K562 (cell line): ENCODE measurements around the gene NCBP2. TPM values are rescaled to one million over a fixed set of nuclear protein-coding genes. Genes with fewer than 3 reads are reported as not detected.

Source experiments
- CBX1 ChIP-seq: sonication (generic); IDR thresholded peaks from 2 replicates; pipeline ENCODE4 v1.6.1; 2016; ENCODE audit warnings: antibody characterized with exemption, low read depth, mild to moderate bottlenecking
- CHD1 ChIP-seq: fragments of 200-600 bp; sonication (generic); IDR thresholded peaks from one replicate; pipeline ENCODE4 v1.6.1; 2012; ENCODE audit warnings: mild to moderate bottlenecking, moderate library complexity, low read length, inconsistent platforms
- ELF4 ChIP-seq: fragments of 450-650 bp; formaldehyde crosslinking; IDR thresholded peaks from 2 replicates; pipeline ENCODE4 v1.4.0; 2022; ENCODE audit warnings: missing genetic modification characterization
- GATA2 ChIP-seq: sonication (generic); formaldehyde crosslinking; IDR thresholded peaks from 2 replicates; pipeline ENCODE4 v1.4.0; 2020; ENCODE audit warnings: mild to moderate bottlenecking, missing genetic modification reagents
- HIVEP1 ChIP-seq: fragments of 250-450 bp; sonication (Bioruptor Pico); IDR thresholded peaks from 2 replicates; pipeline ENCODE4 v1.4.0; 2020; ENCODE audit warnings: mild to moderate bottlenecking
- KLF10 ChIP-seq: fragments of 250-450 bp; sonication (Bioruptor Pico); IDR thresholded peaks from 2 replicates; pipeline ENCODE4 v1.6.1; 2021; ENCODE audit warnings: matching md5 sums
- MECOM ChIP-seq: fragments of 250-450 bp; sonication (Bioruptor Pico); IDR thresholded peaks from 2 replicates; pipeline ENCODE4 v1.8.0; 2022; ENCODE audit warnings: inconsistent platforms
- PTRF ChIP-seq: fragments of 450-650 bp; IDR thresholded peaks from 2 replicates; pipeline ENCODE4 v1.6.1; 2016; ENCODE audit warnings: mild to moderate bottlenecking, missing genetic modification characterization, missing compliant biosample characterization
- RBFOX2 ChIP-seq: fragments of 200-400 bp; formaldehyde crosslinking; IDR thresholded peaks from 2 replicates; pipeline ENCODE4 v1.6.1; 2017; ENCODE audit warnings: low read depth, mild to moderate bottlenecking, low read length, moderate library complexity
- ZFP30 ChIP-seq: fragments of 250-450 bp; sonication (Bioruptor Pico); IDR thresholded peaks from 2 replicates; pipeline ENCODE4 v1.8.0; 2022; ENCODE audit warnings: moderate library complexity, mild to moderate bottlenecking, inconsistent platforms, borderline replicate concordance
- ZNF165 ChIP-seq: fragments of 250-450 bp; sonication (Bioruptor Pico); IDR thresholded peaks from 2 replicates; pipeline ENCODE4 v1.4.0; 2020; ENCODE audit warnings: borderline replicate concordance
- ZNF311 ChIP-seq: fragments of 250-450 bp; sonication (Bioruptor Pico); IDR thresholded peaks from 2 replicates; pipeline ENCODE4 v1.4.0; 2020; ENCODE audit warnings: mild to moderate bottlenecking, moderate library complexity
- ZNF586 ChIP-seq: fragments of 450-650 bp; formaldehyde crosslinking; conservative IDR thresholded peaks from 2 replicates; pipeline ENCODE4 v1.4.0; 2020; ENCODE audit warnings: mild to moderate bottlenecking, moderate library complexity
- ZNF79 ChIP-seq: fragments of 250-450 bp; sonication (Bioruptor Pico); IDR thresholded peaks from 2 replicates; pipeline ENCODE4 v1.4.0; 2020; ENCODE audit warnings: low read depth, mild to moderate bottlenecking, moderate library complexity
- polyA plus RNA-seq, 8 experiments: library from polyadenylated mRNA; depleted of rRNA in 4 of 8; stranded (reverse) in 5 of 8; unstranded in 3 of 8; fragments of >200 nt; fragmentation: Nextera tagmentation in 2 of 8; fragmentation: Illumina TruSeq in 1 of 8; extraction: Ambion mirVana in 2 of 8; extraction: Trizol in 1 of 8; gene quantifications; 2 replicates each; pipeline versions ENCODE4 v1.2.1 to v1.2.3, GENCODE V29; 2011 to 2014; ENCODE audit warnings: inconsistent platforms in 1 of 8, missing spikeins in 1 of 8
- total RNA-seq, 7 experiments: library from RNA; depleted of rRNA in 6 of 7; stranded (reverse); fragments of >200 nt in 6 of 7; fragmentation: Illumina TruSeq in 2 of 7; extraction: Trizol in 2 of 7; gene quantifications; 2 replicates each; pipeline versions ENCODE4 v1.2.1 to v1.2.3, GENCODE V29; 2011 to 2021; ENCODE audit warnings: low replicate concordance in 1 of 7
- TF ChIP-seq, protein P1 (sequence below): sonication (generic); formaldehyde crosslinking; IDR thresholded peaks from 2 replicates; pipeline ENCODE4 v1.8.0; 2022; ENCODE audit warnings: mild to moderate bottlenecking, missing genetic modification reagents
- TF ChIP-seq, protein P2 (sequence below): fragments of 450-650 bp; formaldehyde crosslinking; IDR thresholded peaks from 2 replicates; pipeline ENCODE4 v1.4.0; 2022; ENCODE audit warnings: missing genetic modification characterization
- TF ChIP-seq, protein P3 (sequence below): fragments of 450-650 bp; formaldehyde crosslinking; IDR thresholded peaks from 2 replicates; pipeline ENCODE4 v1.4.0; 2022; ENCODE audit warnings: missing genetic modification characterization

Gene NCBP2
- total and polyA plus RNA-seq, 9 of the 15 experiments (the other 6 are each of a cell fraction or from before 2014, with no cell fraction given) = 56.4 to 102 (median 82.3) TPM

DNA sequence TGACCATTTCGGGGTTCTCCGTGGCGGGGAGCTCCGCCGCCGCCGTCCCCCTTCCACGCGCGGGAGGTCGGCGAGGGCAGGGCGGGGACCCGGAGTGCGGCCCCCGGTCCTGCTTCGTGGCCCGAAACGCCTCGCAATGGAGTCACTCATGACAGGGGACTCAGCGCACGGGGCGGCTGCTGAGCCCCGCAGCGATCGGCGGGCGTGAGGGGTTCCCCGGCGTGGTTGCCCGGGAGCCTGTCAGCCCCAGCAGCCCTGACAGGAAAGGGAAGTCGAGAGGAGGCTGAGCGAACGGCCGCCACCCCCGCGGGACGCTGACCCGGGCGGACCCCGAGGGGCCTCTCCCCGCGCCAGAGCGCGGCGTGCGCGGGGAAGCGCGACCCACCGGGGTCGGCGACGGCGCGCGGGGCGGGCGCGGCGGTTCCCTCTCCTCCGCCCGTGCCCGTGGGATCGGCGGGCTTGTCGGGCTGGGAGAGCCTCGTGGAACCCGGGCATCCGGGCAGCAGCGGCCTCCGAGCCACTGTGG, 26.9 kb upstream of the NCBP2 start (continued):
- TF ChIP-seq, protein P1, sequence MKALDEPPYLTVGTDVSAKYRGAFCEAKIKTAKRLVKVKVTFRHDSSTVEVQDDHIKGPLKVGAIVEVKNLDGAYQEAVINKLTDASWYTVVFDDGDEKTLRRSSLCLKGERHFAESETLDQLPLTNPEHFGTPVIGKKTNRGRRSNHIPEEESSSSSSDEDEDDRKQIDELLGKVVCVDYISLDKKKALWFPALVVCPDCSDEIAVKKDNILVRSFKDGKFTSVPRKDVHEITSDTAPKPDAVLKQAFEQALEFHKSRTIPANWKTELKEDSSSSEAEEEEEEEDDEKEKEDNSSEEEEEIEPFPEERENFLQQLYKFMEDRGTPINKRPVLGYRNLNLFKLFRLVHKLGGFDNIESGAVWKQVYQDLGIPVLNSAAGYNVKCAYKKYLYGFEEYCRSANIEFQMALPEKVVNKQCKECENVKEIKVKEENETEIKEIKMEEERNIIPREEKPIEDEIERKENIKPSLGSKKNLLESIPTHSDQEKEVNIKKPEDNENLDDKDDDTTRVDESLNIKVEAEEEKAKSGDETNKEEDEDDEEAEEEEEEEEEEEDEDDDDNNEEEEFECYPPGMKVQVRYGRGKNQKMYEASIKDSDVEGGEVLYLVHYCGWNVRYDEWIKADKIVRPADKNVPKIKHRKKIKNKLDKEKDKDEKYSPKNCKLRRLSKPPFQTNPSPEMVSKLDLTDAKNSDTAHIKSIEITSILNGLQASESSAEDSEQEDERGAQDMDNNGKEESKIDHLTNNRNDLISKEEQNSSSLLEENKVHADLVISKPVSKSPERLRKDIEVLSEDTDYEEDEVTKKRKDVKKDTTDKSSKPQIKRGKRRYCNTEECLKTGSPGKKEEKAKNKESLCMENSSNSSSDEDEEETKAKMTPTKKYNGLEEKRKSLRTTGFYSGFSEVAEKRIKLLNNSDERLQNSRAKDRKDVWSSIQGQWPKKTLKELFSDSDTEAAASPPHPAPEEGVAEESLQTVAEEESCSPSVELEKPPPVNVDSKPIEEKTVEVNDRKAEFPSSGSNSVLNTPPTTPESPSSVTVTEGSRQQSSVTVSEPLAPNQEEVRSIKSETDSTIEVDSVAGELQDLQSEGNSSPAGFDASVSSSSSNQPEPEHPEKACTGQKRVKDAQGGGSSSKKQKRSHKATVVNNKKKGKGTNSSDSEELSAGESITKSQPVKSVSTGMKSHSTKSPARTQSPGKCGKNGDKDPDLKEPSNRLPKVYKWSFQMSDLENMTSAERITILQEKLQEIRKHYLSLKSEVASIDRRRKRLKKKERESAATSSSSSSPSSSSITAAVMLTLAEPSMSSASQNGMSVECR (CRISPR knock-in tag) = no peak
- TF ChIP-seq ZNF311 (peak; percentile 88), ZNF79 (CRISPR knock-in tag) (peak; percentile 25; the same call in 1 of the 2 replicates), CBX1 (peak; percentile 32; the same call in 1 of the 2 replicates), MECOM (0 out of 2 replicates have a peak, but pooled peaks have one; percentile 24), ELF4 (0 out of 2 replicates have a peak, but pooled peaks have one; percentile 18), ZFP30 (CRISPR knock-in tag) (no peak), KLF10 (CRISPR knock-in tag) (no peak), ZNF586 (CRISPR knock-in tag) (0 out of 2 replicates have a peak, but pooled peaks have one; percentile 39), ZNF165 (CRISPR knock-in tag) (peak; percentile 76; the same call in 1 of the 2 replicates), HIVEP1 (CRISPR knock-in tag) (0 out of 2 replicates have a peak, but pooled peaks have one; percentile 22), RBFOX2 (peak; percentile 72), CHD1 (peak; percentile 44), PTRF (tag) (no peak), GATA2 (CRISPR knock-in tag) (no peak)
- TF ChIP-seq, protein P2, sequence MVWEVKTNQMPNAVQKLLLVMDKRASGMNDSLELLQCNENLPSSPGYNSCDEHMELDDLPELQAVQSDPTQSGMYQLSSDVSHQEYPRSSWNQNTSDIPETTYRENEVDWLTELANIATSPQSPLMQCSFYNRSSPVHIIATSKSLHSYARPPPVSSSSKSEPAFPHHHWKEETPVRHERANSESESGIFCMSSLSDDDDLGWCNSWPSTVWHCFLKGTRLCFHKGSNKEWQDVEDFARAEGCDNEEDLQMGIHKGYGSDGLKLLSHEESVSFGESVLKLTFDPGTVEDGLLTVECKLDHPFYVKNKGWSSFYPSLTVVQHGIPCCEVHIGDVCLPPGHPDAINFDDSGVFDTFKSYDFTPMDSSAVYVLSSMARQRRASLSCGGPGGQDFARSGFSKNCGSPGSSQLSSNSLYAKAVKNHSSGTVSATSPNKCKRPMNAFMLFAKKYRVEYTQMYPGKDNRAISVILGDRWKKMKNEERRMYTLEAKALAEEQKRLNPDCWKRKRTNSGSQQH = peak; percentile 78; the same call in 1 of the 2 replicates
- TF ChIP-seq, protein P3, sequence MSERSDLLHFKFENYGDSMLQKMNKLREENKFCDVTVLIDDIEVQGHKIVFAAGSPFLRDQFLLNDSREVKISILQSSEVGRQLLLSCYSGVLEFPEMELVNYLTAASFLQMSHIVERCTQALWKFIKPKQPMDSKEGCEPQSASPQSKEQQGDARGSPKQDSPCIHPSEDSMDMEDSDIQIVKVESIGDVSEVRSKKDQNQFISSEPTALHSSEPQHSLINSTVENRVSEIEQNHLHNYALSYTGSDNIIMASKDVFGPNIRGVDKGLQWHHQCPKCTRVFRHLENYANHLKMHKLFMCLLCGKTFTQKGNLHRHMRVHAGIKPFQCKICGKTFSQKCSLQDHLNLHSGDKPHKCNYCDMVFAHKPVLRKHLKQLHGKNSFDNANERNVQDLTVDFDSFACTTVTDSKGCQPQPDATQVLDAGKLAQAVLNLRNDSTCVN (CRISPR knock-in tag) = 0 out of 2 replicates have a peak, but pooled peaks have one; percentile 49
